ENCODE measurements around the gene PGBD4. TPM values are rescaled to one million over a fixed set of nuclear protein-coding genes. Genes with fewer than 3 reads are reported as not detected.

Gene PGBD4
- total RNA-seq, result 0.33 and 1.0 TPM in 2 replicates

GRCh38 chr15:34101366-34102174 lies at the start of gene PGBD4, which contains the start of gene EMC7:
TSS of gene PGBD4 (plus strand) at chr15:34102083. CDS start at chr15:34102532, 449 bp downstream.
TSS of gene EMC7 (minus strand) at chr15:34101862. CDS start at chr15:34101839, 23 bp downstream.

Other genes with a start within 250 kb of the PGBD4 start
- gene CHRM5, start 133.6 kb upstream of the PGBD4 start, total RNA-seq, result under 0.01 TPM in 1 of 2 replicates, not detected in the other
- 7.5 and 16.0 TPM in 2 replicates for gene AVEN, start 62.9 kb upstream of the PGBD4 start, total RNA-seq
- gene EMC7, start 221 bp upstream of the PGBD4 start, total RNA-seq, result 44.0 and 46.4 TPM in 2 replicates
- 20.2 and 28.7 TPM in 2 replicates for gene KATNBL1, start 108.0 kb downstream of the PGBD4 start, total RNA-seq
- 140 and 143 TPM in 2 replicates for gene EMC4, start 122.9 kb downstream of the PGBD4 start, total RNA-seq
- 7.0 and 15.7 TPM in 2 replicates for gene SLC12A6, start 235.7 kb downstream of the PGBD4 start, total RNA-seq
- 201 and 295 TPM in 2 replicates for gene NOP10, start 241.1 kb downstream of the PGBD4 start, total RNA-seq
- not detected in 2 replicates for gene NUTM1, start 241.2 kb downstream of the PGBD4 start, total RNA-seq

All from mesangial cell (primary cell).